Osteoblast (primary cell): Measurements from ENCODE around the gene UBE4A. TPM values are rescaled to one million over a fixed set of nuclear protein-coding genes. Genes with fewer than 3 reads are reported as not detected.

ENCODE experiments used
- DNase-seq: peaks from one replicate; pipeline ENCODE4 v3.0.0; 2011; ENCODE audit warnings: low spot score, mixed read lengths; ENCODE audit not compliant: insufficient read length; ENCODE audit errors: missing footprints
- H2AFZ ChIP-seq: 2 replicates; pipeline ENCODE4 v1.6.0; 2011; ENCODE audit warnings: mild to moderate bottlenecking, low read length
- H3K27ac ChIP-seq: 2 replicates; pipeline ENCODE4 v1.5.1; 2011; ENCODE audit warnings: mild to moderate bottlenecking, low read depth, low read length, moderate library complexity
- H3K27me3 ChIP-seq: 2 replicates; pipeline ENCODE4 v1.6.0; 2012; ENCODE audit warnings: mild to moderate bottlenecking, control low read depth, inconsistent platforms, low read length, moderate library complexity; ENCODE audit not compliant: insufficient read depth
- H3K36me3 ChIP-seq: 2 replicates; pipeline ENCODE4 v1.5.1; 2011; ENCODE audit warnings: mild to moderate bottlenecking, low read length, control low read depth, moderate library complexity; ENCODE audit not compliant: insufficient read depth
- H3K4me1 ChIP-seq: 2 replicates; pipeline ENCODE4 v1.5.1; 2011; ENCODE audit warnings: mild to moderate bottlenecking, low read length, control low read depth, moderate library complexity; ENCODE audit not compliant: insufficient read depth
- H3K4me2 ChIP-seq: 2 replicates; pipeline ENCODE4 v1.6.0; 2011; ENCODE audit warnings: mild to moderate bottlenecking, low read length; ENCODE audit not compliant: insufficient read depth
- H3K4me3 ChIP-seq: fragments of 200-600 bp; sonication (generic); 3 replicates; pipeline ENCODE4 v1.5.1; 2012; ENCODE audit warnings: mild to moderate bottlenecking, low read length, inconsistent platforms; ENCODE audit not compliant: insufficient read depth
- H3K79me2 ChIP-seq: 2 replicates; pipeline ENCODE4 v1.6.0; 2012; ENCODE audit warnings: mild to moderate bottlenecking, low read length, control low read depth, inconsistent platforms; ENCODE audit not compliant: insufficient read depth
- H3K9me3 ChIP-seq: 2 replicates; pipeline ENCODE4 v1.5.1; 2011; ENCODE audit warnings: low read depth, low read length, control low read depth
- H4K20me1 ChIP-seq: 2 replicates; pipeline ENCODE4 v1.6.0; 2012; ENCODE audit warnings: mild to moderate bottlenecking, low read length, control low read depth; ENCODE audit not compliant: insufficient read depth
- CTCF ChIP-seq: IDR thresholded peaks from 2 replicates; pipeline ENCODE4 v1.5.1; 2011; ENCODE audit warnings: mild to moderate bottlenecking, low read depth, low read length, moderate library complexity; ENCODE audit errors: extremely low read depth
- total RNA-seq: library from RNA; depleted of rRNA; stranded (reverse); fragments of >200 nt; gene quantifications from 2 replicates; pipeline ENCODE4 v1.2.3, GENCODE V29; 2012

Gene UBE4A
- total RNA-seq, 1 donor: 63.0 TPM

- peaks cover 69% of the 10 kb centered on the region for H3K79me2 ChIP-seq
- H3K4me1 ChIP-seq: peaks cover 25% of the 10 kb centered on the region
- no peaks in the 10 kb centered on the region for H3K27me3 ChIP-seq
- H3K4me3 ChIP-seq: peak overlapping the region; percentile 82
- peak overlapping the region; percentile 77 for H3K27ac ChIP-seq
- peak; percentile 94 for DNase-seq
- H3K4me2 ChIP-seq: peak overlapping the region; percentile 96
- TF ChIP-seq CTCF: no peak
- no peaks in the 10 kb centered on the region for H3K9me3 ChIP-seq
- peaks cover 63% of the 10 kb centered on the region for H4K20me1 ChIP-seq
- no peaks in the 10 kb centered on the region for H3K36me3 ChIP-seq
- peak overlapping the region; percentile 32 for H2AFZ ChIP-seq
Measured at GRCh38 chr11:118438314-118438931, 79.0 kb downstream of the UBE4A start.

- DNase-seq: no peak
- H3K4me2 ChIP-seq: no peak overlapping the region
- no peaks in the 10 kb centered on the region for H3K36me3 ChIP-seq
- H3K4me1 ChIP-seq: peaks cover 17% of the 10 kb centered on the region
- H2AFZ ChIP-seq: no peak overlapping the region
- peaks cover 74% of the 10 kb centered on the region for H4K20me1 ChIP-seq
- H3K79me2 ChIP-seq: peaks cover 81% of the 10 kb centered on the region
- no peaks in the 10 kb centered on the region for H3K9me3 ChIP-seq
- no peak for TF ChIP-seq CTCF
- H3K27ac ChIP-seq: no peak overlapping the region
- no peak overlapping the region for H3K4me3 ChIP-seq
- H3K27me3 ChIP-seq: no peaks in the 10 kb centered on the region
Measured at GRCh38 chr11:118439646-118440045, 80.2 kb downstream of the UBE4A start.

GRCh38 chr11:118441770-118442275, 82.4 kb downstream of the UBE4A start:
- H2AFZ ChIP-seq: no peak overlapping the region
- no peak overlapping the region for H3K27ac ChIP-seq
- no peaks in the 10 kb centered on the region for H3K36me3 ChIP-seq
- H4K20me1 ChIP-seq: peaks cover 90% of the 10 kb centered on the region
- H3K27me3 ChIP-seq: no peaks in the 10 kb centered on the region
- peaks cover 100% of the 10 kb centered on the region for H3K79me2 ChIP-seq
- peaks cover 12% of the 10 kb centered on the region for H3K4me1 ChIP-seq
- no peaks in the 10 kb centered on the region for H3K9me3 ChIP-seq
- H3K4me3 ChIP-seq: no peak overlapping the region
- no peak overlapping the region for H3K4me2 ChIP-seq
- DNase-seq: no peak
- TF ChIP-seq CTCF: no peak

GRCh38 chr11:118442301-118442700, 82.9 kb downstream of the UBE4A start:
- Histone ChIP-seq H3K9me3 (no peaks in the 10 kb centered on the region), H3K36me3 (no peaks in the 10 kb centered on the region), H4K20me1 (peaks cover 89% of the 10 kb centered on the region), H3K4me2 (no peak overlapping the region), H3K27ac (no peak overlapping the region), H3K4me3 (no peak overlapping the region), H3K27me3 (no peaks in the 10 kb centered on the region), H2AFZ (no peak overlapping the region), H3K79me2 (peaks cover 100% of the 10 kb centered on the region), H3K4me1 (peaks cover 12% of the 10 kb centered on the region)
- peak; percentile 68 for DNase-seq
- no peak for TF ChIP-seq CTCF
